Right kidney (tissue), 1 donor: ENCODE measurements around the gene PHF21B.
"Not testable (repeated sequence)": the region's sequence is repeated elsewhere in the genome, so short reads cannot be mapped to it uniquely, and the experiment has no call there.

Source experiments
- DNase-seq: peaks from one replicate; pipeline ENCODE4 v3.0.0-alpha.2; 2016

Gene PHF21B

GRCh38 chr22:44917372-44918165 is 92.2 kb downstream of the PHF21B start:
- DNase-seq, result no peak

GRCh38 chr22:44916281-44917231 is 93.2 kb downstream of the PHF21B start:
- no peak for DNase-seq

DNA sequence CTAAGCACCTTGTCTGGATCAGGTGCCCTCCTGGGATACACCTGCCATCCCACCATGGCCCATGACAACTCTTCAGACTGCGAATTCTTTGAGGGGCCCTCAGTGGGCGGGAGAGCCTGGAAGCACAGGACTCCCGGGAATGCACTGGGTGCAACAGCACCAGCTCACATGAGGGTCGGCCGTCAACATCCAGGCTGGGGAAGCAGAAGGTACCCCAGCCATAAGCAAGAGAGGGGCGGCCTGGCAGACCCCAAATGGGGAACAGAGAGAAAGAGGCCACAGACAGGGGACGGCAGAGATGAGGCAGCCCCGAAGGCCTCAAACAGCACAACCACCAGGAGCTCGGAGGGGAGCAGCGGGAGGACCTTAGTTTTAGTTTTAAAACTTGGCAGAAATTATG is 94.4 kb downstream of the PHF21B start:
- DNase-seq, result no peak

- DNase-seq, result no peak
Observed at GRCh38 chr22:44914026-44914721, 95.6 kb downstream of the PHF21B start.

DNA sequence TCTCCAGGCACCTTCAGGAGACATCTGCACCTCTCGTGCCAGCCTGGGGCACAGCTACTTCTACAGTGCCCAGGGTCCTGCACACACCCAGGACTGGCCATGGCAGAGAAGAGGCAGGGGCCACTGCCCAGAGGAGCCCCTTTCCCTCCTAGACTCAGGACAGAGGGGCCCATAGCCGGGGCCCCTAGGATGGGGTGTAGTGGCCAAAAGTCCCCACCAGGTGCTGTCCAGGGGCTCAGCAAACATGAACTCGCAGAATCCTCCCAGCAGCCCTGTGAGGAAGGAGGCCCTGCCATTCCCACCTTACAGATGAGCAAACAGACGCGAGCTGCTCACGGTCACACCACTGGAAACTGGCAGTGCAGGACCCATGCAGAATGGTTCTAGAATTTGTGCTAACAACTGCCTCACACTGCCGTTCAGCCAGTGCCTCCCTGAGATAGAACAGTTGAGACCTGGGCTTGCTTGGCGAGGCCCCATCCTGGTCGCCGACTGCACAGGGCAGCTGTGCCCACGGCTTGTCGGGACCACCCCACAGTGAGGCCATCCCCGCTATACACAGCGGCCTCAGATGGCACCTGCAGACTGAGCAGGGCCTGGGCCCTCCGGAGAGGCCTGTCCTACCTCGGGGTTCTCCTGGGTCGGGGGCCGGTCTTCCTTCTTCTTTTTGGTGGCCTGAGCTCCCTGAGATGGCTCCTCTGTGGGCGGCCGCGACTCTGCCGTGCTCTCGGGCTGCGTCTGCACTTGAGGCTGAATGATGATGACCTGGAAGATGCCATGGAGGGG is 96.4 kb downstream of the PHF21B start:
- no peak for DNase-seq

DNA sequence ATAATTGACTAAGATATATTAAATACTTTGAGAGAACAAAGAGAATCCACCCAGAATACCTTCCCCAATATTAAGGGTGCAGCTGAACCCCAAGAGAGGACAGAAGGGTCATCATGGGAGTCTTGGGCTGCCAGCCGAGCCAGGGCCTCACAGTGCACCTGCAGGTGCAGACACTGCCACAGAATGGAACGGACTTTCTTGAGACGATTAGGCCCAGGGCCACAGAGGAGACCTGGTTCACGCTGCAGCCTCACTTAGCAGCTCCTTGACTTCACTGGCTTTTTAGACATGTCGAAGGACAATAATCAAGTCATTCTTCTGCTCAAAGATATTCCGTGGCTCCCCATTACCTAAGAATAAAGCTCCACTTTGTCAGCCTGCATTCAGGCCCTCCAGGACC is 100.6 kb downstream of the PHF21B start:
- DNase-seq, result no peak

GRCh38 chr22:44907765-44908737 is 101.8 kb downstream of the PHF21B start:
- DNase-seq, result no peak

GRCh38 chr22:44906999-44907644 is 102.7 kb downstream of the PHF21B start:
- no peak for DNase-seq

GRCh38 chr22:44906248-44906936 is 103.4 kb downstream of the PHF21B start:
- DNase-seq, result no peak

DNA sequence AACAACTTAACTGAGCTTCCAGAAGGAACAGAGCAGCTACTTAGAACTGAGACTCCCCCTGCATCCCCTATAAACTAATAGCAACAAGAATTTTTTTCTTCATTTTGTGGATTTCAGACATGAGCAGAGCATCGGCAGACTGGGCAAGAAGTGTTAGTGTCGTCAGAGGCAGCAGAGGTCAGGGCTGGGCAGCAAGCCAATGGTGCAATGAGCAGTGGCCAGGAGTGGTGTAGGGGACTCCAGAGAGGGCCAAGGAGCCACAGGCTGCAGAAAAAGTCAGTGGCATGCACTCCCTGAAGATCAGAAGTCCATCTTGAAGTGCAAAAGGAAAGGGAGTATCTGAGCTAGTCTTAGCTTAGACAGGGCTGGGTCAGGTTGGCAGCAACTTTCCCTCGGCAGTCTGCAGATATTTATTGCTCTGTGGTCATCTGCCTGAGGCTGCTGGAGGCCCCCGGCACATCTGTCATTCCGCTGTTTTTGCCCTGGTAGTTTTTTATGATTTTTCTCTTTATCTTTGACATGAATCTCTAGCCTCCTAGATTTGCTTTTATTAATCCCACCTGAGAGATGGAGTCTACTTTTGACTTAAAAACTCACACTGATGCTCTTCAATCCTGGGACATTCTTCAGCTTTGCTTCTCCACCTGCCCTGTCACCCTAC is 105.2 kb downstream of the PHF21B start:
- DNase-seq, result not testable (repeated sequence)

DNA sequence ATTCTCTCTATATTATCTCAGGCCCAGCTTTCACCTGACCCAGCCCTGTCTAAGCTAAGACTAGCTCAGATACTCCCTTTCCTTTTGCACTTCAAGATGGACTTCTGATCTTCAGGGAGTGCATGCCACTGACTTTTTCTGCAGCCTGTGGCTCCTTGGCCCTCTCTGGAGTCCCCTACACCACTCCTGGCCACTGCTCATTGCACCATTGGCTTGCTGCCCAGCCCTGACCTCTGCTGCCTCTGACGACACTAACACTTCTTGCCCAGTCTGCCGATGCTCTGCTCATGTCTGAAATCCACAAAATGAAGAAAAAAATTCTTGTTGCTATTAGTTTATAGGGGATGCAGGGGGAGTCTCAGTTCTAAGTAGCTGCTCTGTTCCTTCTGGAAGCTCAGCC is 106.6 kb downstream of the PHF21B start:
- not testable (repeated sequence) for DNase-seq

DNA sequence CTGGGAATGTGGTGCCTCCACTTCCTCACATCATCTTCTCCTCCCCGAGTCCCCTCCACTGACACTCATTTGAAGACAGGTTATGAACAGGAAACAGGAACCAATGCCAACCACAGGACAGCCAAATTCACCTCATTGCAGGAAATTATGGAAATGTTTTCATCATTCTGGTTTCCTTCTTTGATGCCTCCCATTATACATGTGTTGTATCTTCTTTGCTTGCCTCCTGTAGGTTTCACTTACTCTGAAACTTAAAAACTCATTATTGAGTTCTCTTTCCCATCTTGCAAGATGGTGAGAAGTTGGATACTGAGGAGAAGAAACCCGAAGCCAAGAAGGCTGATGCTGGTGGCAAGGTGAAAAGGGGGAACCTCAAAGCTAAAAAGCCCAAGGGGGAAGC is 108.5 kb downstream of the PHF21B start:
- no peak for DNase-seq

GRCh38 chr22:44898236-44898635 is 111.6 kb downstream of the PHF21B start:
- DNase-seq, result no peak

GRCh38 chr22:44895296-44896055 is 114.3 kb downstream of the PHF21B start:
- DNase-seq, result no peak

- DNase-seq, result no peak
Observed at GRCh38 chr22:44894782-44895181, 115.0 kb downstream of the PHF21B start.

DNA sequence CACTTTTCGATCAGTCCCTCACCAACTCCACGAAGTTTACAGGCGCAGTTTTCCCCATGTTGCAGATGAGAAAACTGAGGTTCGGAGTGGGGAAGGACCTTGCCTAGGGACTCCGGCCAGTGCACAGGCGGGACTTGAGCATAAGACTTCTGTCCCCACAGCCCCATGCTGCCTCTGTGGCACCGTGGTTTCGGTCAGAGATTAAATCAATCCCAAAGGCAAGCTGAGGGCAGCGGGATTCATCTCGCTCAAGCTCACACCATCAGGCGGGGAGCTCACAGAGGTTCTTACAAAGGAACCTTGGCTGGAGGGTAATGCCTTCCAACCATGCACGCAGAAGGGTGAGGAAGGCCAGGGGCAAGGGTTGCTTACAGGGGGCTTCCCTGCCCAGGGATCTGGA is 115.5 kb downstream of the PHF21B start:
- no peak for DNase-seq

DNA sequence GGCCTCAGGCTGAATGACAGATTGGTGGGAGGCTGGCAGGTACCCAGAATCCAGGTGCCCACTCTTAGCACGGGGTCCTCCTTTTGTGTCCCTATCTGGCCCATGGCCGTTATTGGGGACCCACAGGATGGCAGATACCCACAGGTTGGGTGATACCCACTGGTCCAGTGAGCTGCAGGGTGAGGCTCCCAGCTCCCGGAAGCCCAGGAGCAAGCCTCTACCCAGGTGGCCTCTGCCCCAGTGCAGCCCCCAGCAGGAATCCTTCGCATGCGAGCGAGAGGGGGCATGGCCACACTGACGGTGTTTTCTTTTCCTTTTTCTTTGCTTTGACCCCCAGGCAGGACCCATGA is 116.1 kb downstream of the PHF21B start:
- DNase-seq, result no peak
